GM19328 (cell line): Measurements from ENCODE around the gene ADD2.
"Not testable (repeated sequence)": the region's sequence is repeated elsewhere in the genome, so short reads cannot be mapped to it uniquely, and the experiment has no call there.

Experiments
- ATAC-seq: cut with Tn5 transposase; IDR thresholded peaks from one replicate; pipeline ENCODE4 v1.9.1; 2021; ENCODE audit warnings: mild to moderate bottlenecking, moderate library complexity; ENCODE audit not compliant: unreplicated experiment

The ADD2 gene

GRCh38 chr2:70753902-70754301 is 14.1 kb downstream of the ADD2 start:
- no peak for ATAC-seq

DNA sequence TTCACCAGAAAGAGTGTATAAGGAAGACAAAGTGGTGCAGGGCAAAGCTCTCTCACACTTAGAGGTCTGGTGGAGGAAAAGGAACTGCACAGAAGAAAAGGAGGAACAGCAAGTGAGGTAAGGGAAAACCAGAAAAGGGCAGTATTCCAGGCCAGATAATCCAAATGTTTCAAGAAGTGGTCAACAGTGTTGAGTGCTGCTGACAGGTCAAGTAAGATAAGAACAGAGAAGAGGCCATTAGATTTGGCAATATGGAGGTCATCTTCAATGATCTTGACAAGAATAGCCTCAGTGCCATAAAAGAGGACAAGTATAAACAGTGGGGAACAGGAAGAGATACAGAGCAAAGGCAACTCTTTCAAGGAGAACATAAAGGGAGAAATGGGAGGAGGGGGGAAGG is 15.0 kb downstream of the ADD2 start:
- ATAC-seq = no peak

DNA sequence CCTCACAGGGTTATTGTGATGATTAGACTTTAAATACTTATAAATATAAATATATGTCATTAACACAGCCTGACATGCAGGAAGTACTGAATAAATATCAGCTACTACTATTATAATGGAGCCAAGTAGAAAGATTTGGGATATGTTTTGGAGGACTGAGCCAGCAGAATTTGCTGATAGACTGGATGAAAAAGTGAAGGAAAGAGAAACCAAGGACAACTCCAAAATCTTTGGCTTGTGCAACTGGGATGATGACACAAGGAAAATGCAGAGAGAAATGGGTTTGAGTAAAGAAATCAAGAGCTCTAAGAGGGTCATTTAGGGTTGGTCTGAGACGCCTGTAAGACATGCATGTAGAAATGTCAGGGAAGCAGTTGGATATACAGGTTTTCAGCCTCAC is 15.6 kb downstream of the ADD2 start:
- no peak for ATAC-seq

DNA sequence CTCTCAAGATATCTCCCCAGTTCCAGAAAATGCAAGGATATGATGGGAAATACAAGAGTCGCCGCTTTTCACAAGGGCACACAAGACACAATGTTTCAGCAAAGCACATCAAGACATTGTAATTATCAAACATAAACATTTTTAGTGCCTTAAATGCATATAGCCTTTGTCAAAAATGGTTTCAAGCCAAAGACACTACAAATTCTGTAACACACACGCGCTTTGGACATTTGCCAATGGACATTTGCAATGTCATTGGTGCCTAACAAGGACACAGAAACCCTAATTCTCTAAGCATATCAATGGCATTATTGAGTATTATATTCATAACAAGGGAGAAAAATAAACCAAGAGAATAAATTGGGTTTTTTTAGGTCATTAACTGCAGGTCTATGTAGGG is 16.1 kb downstream of the ADD2 start:
- no peak for ATAC-seq

GRCh38 chr2:70750320-70750719 is 17.7 kb downstream of the ADD2 start:
- ATAC-seq = no peak

DNA sequence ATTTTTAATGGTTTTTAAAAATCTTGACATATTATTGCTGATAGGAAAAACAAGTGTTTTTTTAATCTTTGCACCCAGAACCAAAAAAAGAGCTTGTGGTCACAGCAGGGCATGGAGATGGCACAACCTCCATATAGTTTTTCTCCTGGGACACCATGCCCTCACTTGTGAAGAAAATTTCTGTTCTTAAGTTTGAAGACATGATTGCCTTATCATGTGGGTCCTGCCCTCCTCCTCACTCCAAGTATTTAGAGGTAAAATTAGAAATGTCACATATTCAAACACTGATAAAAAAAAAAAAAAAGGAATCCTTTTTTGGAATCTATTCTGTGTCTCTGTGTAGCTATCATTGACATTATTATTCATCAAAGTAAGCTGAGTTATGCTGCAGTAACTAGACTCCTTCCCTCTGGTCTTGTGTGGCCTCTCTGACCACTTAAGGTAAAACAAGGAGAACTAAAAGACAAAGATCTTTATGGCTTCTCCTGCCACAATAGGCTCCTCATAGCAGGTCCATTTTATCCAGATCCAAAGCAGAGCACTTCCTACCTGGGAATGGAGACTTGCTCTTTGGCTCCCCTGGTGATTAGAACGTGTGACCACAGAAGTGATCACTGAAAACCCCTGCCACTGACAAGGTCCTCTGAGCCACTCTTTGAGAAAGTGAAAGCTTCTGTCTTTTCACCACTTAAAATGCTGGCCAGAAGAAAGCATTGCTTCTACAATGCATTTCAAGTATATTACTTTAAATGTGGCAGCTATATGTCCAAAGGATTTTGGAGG is 19.8 kb downstream of the ADD2 start:
- ATAC-seq = no peak

DNA sequence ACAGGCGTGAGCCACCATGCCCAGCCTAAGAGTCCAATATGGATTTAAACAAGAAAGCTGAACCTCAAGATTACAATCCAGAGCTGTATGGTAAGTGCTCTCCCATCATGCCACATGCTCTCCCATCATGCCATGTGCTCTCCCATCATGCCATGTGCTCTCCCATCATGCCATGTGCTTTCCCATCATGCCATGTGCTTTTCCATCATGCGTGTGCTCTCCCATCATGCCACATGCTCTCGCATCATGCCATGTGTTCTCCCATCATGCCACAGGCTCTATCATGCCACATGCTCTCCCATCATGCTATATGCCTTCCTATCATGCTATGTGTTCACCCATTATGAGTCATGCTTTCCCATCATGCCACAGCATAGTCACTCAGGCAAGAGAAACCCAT is 20.7 kb downstream of the ADD2 start:
- ATAC-seq = no peak

DNA sequence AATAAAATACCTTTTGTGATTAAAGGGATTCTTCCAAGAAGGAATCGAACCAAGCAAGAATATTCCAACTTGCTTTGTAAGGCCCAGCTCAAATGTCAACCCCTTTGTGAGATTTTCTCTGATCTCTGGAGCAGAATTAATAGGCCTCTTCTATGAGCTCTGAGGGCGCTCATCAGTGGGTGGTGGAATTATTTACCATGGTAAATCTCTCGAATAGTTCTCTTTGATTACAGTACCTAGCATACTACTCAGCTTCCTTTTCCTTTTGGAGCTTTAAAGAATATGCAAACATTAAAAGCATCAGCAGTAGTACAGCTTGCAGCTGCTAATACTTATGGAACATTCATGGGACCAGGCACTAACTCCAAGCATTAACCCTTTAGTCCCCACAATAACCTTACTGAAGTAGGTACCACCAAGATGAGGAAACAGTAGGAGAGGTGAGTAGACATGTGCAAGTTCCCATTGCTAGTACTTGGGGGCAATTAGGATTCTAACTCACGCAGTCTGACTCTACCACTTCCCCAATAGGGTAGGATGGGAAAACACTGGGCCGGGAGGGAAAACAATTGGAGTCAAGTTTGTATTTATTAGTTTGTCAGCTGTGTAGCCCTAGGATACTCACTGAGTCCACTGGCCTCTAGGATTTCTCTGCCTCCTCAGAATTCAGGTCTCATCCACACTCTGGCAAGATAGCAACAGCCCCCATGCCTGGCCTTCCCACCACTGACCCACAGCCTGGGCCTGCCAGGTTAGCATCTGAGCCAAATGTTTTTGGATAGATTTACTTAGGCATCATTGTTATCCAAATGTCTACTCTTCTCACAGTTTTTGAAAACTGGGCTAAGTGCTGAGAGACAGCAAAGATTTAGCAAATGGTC is 21.7 kb downstream of the ADD2 start:
- ATAC-seq = no peak

DNA sequence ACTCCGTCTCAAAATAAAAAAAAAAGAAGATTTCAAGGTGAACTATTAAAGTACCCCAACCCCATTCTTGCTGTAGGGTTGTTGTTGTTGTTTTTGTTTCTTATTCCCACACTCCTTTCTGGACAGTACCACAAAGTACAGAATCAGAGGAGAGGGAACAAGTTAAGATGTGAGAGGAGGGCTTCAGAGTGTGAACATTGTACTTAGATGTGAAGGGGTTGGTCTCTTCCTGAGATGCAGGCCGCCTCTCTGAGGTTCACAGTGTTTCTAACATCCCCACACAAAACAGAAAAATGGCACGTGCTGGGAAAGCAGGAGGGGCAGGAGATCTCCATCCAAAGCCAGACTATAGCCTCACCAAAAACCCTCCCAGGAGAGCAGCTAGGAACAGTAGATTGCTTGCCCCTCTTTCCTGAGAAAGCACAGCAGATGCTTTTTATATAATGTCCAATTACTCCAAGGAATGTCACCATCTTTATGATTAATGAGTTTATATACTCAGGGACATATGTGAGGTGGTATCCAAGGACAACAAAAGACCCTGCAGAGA is 22.6 kb downstream of the ADD2 start:
- ATAC-seq = no peak

GRCh38 chr2:70744397-70744796 is 23.6 kb downstream of the ADD2 start:
- no peak for ATAC-seq

- ATAC-seq = no peak
These were observed 24.3 kb downstream of the ADD2 start for GRCh38 chr2:70743677-70744076.

DNA sequence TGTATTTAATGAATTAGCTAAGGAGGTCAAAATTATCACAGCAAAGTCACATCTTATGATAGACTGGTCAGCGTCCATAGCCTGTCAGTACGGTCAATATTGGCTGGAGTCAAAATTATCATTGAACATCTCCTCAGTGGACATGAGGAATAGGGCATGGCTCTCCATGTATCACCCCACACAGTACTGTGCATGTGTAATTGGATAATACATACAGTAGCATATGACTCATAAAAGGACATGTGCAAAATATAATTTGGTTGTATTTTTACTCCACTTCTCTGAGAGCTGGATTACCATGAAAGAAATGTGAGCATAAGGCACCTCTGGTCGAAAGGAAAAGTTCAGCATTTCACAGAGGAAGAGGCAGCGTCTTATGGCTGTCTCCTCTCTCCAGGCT is 24.9 kb downstream of the ADD2 start:
- no peak for ATAC-seq

DNA sequence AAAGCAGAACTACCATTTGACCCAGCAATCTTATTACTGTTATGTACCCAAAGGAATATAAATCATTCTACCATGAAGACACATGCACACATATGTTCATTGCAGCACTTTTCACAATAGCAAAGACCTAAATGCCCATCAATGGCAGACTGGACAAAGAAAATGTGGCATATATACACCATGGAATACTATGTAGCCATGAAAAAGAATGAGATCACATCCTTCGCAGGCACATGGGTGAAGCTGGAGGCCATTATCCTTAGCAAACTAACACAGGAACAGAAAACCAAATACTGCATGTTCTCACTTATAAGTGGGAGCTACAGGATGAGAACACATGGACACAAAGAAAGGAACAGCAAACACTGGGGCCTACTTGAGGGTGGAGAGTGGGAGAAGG is 28.5 kb downstream of the ADD2 start:
- ATAC-seq = not testable (repeated sequence)

- ATAC-seq = no peak
These were observed 29.8 kb downstream of the ADD2 start for GRCh38 chr2:70738159-70738558.

DNA sequence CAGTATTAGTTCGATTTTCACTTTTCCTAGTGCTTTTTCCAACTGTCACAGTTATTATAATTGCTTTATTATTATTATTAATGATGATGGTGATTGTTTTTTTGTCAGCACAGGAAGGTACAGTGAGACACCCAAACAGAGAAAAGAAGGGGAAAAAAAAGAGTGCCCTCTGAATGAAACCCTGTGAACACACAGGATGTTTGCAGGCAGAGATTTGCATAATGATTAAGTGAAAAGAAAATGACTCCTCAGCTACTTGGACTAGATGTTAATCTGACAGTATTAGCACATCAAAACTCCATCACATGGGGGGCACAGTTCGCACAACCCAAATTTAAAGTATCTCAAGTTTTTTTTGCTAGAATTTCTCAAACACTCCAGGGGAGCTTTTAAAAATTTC is 32.9 kb downstream of the ADD2 start:
- no peak for ATAC-seq

DNA sequence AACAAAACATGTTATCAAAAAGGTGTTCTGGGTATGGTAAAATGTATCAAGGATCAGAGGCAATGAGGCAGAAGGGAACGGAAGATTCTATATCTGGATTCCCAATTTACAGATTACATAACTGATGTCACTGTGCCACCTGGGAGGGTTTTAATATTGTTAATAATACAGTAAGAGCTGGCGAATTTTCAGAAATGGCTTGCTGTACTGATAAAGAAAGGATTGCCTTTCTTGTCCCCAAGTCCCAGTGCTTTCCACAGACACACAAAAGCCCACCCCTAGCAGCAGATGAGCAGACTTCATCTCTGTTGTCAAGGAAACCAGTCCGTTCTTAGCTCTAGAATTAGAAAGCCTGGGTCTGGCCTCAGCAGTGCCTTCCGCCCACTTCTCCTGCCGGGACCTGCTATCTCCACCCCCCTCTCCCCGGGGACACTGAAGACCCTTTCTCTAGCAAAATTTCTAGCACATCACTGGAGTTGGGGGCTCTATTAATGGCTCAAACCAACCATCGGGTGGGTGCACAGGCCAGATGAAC is 34.3 kb downstream of the ADD2 start:
- ATAC-seq = no peak

- no peak for ATAC-seq
These were observed 35.0 kb downstream of the ADD2 start for GRCh38 chr2:70732766-70733645.

GRCh38 chr2:70730730-70731129 is 37.3 kb downstream of the ADD2 start:
- ATAC-seq = no peak

- ATAC-seq = no peak
These were observed 38.4 kb downstream of the ADD2 start for GRCh38 chr2:70729647-70730046.

GRCh38 chr2:70728128-70728527 is 39.9 kb downstream of the ADD2 start:
- ATAC-seq = no peak
